ENCODE data around the gene PTPRT.

DNA sequence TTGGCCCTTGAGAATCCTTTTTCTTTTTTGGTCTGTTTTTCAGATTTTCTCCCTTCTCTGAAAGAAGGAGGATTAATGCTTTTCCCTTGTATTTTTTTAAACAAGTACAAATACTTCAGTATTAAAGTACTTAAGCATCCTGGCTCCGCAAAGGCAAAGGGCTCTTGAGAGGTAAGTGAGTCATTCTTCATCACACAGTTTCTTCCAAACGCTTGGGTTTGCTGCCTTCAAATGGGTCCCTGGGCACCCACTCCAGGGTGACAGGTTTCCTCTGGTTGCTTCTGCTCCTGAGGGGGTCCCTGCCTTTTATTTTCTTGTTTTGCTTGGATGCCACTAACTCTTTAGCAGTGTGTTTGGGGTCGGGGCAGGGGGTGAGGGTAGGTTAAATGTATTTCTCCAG, 437.1 kb downstream of the PTPRT start:
- no peak for TF ChIP-seq ZBTB21 (tag by site-specific recombination; IDR thresholded peaks at IDR 0.05)
- TF ChIP-seq ZNF175 (tag by site-specific recombination; IDR thresholded peaks at IDR 0.05): no peak
